HEK293T (cell line): ENCODE data around the gene KRTAP10-2.

Experiments
- CTCF ChIA-PET: fragments of 350-600 bp; formaldehyde crosslinking; extraction: SDS; loops from one replicate; lab custom pipeline; 2021; ENCODE audit warnings: antibody characterized with exemption, inconsistent platforms; lab: Yijun Ruan, JAX
- POLR2A ChIA-PET: fragments of 350-600 bp; formaldehyde crosslinking; extraction: SDS; loops from one replicate; lab custom pipeline; 2020; ENCODE audit warnings: antibody characterized with exemption, inconsistent platforms; lab: Yijun Ruan, JAX
- DNase-seq: peaks from one replicate; pipeline ENCODE4 v3.0.0; 2012; ENCODE audit warnings: mixed read lengths; ENCODE audit errors: extremely low spot score
- ARNT ChIP-seq: fragments of 450-650 bp; IDR thresholded peaks from 2 replicates; pipeline ENCODE4 v1.6.1; 2017; ENCODE audit warnings: mild to moderate bottlenecking
- BHLHE40 ChIP-seq: fragments of 450-650 bp; IDR thresholded peaks from 2 replicates; pipeline ENCODE4 v1.6.1; 2016; ENCODE audit warnings: mild to moderate bottlenecking, moderate library complexity, borderline replicate concordance
- CTBP1 ChIP-seq: fragments of 450-650 bp; IDR thresholded peaks from 2 replicates; pipeline ENCODE4 v1.6.1; 2016; ENCODE audit warnings: borderline replicate concordance
- ELF4 ChIP-seq: fragments of 450-650 bp; IDR thresholded peaks from 2 replicates; pipeline ENCODE4 v1.6.1; 2017; ENCODE audit warnings: antibody characterized with exemption
- FOXA1 ChIP-seq: fragments of 450-650 bp; IDR thresholded peaks from 2 replicates; pipeline ENCODE4 v1.6.1; 2016; ENCODE audit warnings: mild to moderate bottlenecking
- FOXK2 ChIP-seq: fragments of 450-650 bp; IDR thresholded peaks from 2 replicates; pipeline ENCODE4 v1.6.1; 2016; ENCODE audit warnings: mild to moderate bottlenecking
- FOXM1 ChIP-seq: fragments of 450-650 bp; IDR thresholded peaks from 2 replicates; pipeline ENCODE4 v1.6.1; 2017; ENCODE audit warnings: mild to moderate bottlenecking, borderline replicate concordance
- HDGF ChIP-seq: fragments of 450-650 bp; IDR thresholded peaks from 2 replicates; pipeline ENCODE4 v1.6.1; 2017; ENCODE audit warnings: antibody characterized with exemption, borderline replicate concordance
- L3MBTL2 ChIP-seq: fragments of 450-650 bp; conservative IDR thresholded peaks from 2 replicates; pipeline ENCODE4 v1.6.1; 2016; ENCODE audit warnings: mild to moderate bottlenecking
- LEF1 ChIP-seq: fragments of 450-650 bp; IDR thresholded peaks from 2 replicates; pipeline ENCODE4 v1.6.1; 2017; ENCODE audit warnings: mild to moderate bottlenecking, borderline replicate concordance
- NFRKB ChIP-seq: fragments of 450-650 bp; IDR thresholded peaks from 2 replicates; pipeline ENCODE4 v1.6.1; 2016; ENCODE audit warnings: mild to moderate bottlenecking, moderate library complexity
- PKNOX1 ChIP-seq: fragments of 450-650 bp; IDR thresholded peaks from 2 replicates; pipeline ENCODE4 v1.6.1; 2016
- SP1 ChIP-seq: fragments of 450-650 bp; IDR thresholded peaks from 2 replicates; pipeline ENCODE4 v1.6.1; 2017
- SUZ12 ChIP-seq: fragments of 450-650 bp; IDR thresholded peaks from 2 replicates; pipeline ENCODE4 v1.6.1; 2016; ENCODE audit warnings: mild to moderate bottlenecking
- TARDBP ChIP-seq: fragments of 450-650 bp; IDR thresholded peaks from 2 replicates; pipeline ENCODE4 v1.6.1; 2016
- ZNF384 ChIP-seq: fragments of 450-650 bp; IDR thresholded peaks from 2 replicates; pipeline ENCODE4 v1.6.1; 2016

The KRTAP10-2 gene

GRCh38 chr21:44530221-44530902 lies 20.9 kb downstream of the KRTAP10-2 start:
- no peak for DNase-seq
- ChIA-PET POLR2A (no interaction called here), CTCF (no interaction called here)
- TF ChIP-seq BHLHE40: no peak
- TF ChIP-seq SP1: no peak
- TF ChIP-seq SUZ12: no peak
- no peak for TF ChIP-seq CTBP1

GRCh38 chr21:44529503-44530125 lies 21.7 kb downstream of the KRTAP10-2 start:
- no peak for DNase-seq
- CTCF ChIA-PET: interaction anchor here (0.7 kb wide), 1 partner anchor 180 kb away, joined by 3 read pairs; no protein-coding TSS in a partner anchor
- POLR2A ChIA-PET: no interaction called here
- TF ChIP-seq FOXA1 (no peak), HDGF (no peak), CTBP1 (no peak), NFRKB (no peak), PKNOX1 (no peak), LEF1 (no peak), TARDBP (no peak), ELF4 (no peak), FOXM1 (no peak), ARNT (no peak), BHLHE40 (no peak), SP1 (no peak), L3MBTL2 (no peak)

- POLR2A ChIA-PET: no interaction called here
Observed at GRCh38 chr21:44529011-44529421, 22.3 kb downstream of the KRTAP10-2 start.

GRCh38 chr21:44528634-44528995 lies 22.7 kb downstream of the KRTAP10-2 start:
- ChIA-PET CTCF (no interaction called here), POLR2A (no interaction called here)
- TF ChIP-seq BHLHE40 (no peak), SUZ12 (no peak), ZNF384 (no peak), NFRKB (no peak), FOXM1 (no peak), PKNOX1 (no peak), HDGF (no peak), L3MBTL2 (no peak), TARDBP (no peak), ARNT (no peak), ELF4 (no peak), CTBP1 (no peak), SP1 (no peak), FOXK2 (no peak), FOXA1 (no peak), LEF1 (no peak)
- no peak for DNase-seq

More at GRCh38 chr21:44529011-44529421, 22.3 kb downstream of the KRTAP10-2 start:
- CTCF ChIA-PET: interaction anchor here (0.7 kb wide), 1 partner anchor 181 kb away, joined by 3 read pairs; no protein-coding TSS in a partner anchor
- TF ChIP-seq L3MBTL2 (no peak), ARNT (no peak), FOXM1 (no peak), CTBP1 (no peak), SP1 (no peak), SUZ12 (no peak), ZNF384 (no peak), LEF1 (no peak), ELF4 (no peak), TARDBP (no peak), PKNOX1 (no peak), FOXK2 (no peak)
- DNase-seq: no peak

GRCh38 chr21:44527983-44528633 lies 23.2 kb downstream of the KRTAP10-2 start:
- TF ChIP-seq L3MBTL2 (no peak), SP1 (no peak), HDGF (no peak), SUZ12 (no peak), BHLHE40 (no peak), ZNF384 (no peak), LEF1 (no peak), NFRKB (no peak), FOXM1 (no peak), ELF4 (no peak), PKNOX1 (no peak), TARDBP (no peak), ARNT (no peak), FOXA1 (no peak), FOXK2 (no peak), CTBP1 (no peak)
- DNase-seq: no peak
- POLR2A ChIA-PET: no interaction called here
- CTCF ChIA-PET: no interaction called here
